SK-N-SH (cell line): ENCODE measurements around the gene HSD11B2.
A peak's percentile ranks its signal among the peaks of the same experiment; 100 is the strongest.

Experiments used
- CHD2 ChIP-seq: fragments of 150-350 bp; IDR thresholded peaks from 2 replicates; pipeline ENCODE4 v1.6.1; 2018; ENCODE audit warnings: low read length; ENCODE audit not compliant: partially characterized antibody
- CTCF ChIP-seq: fragments of 200-600 bp; sonication (generic); IDR thresholded peaks from 2 replicates; pipeline ENCODE4 v1.6.1; 2017; ENCODE audit warnings: antibody characterized with exemption, mild to moderate bottlenecking, moderate library complexity
- ELF1 ChIP-seq: IDR thresholded peaks from 2 replicates; pipeline ENCODE4 v1.4.0; 2012
- EP300 ChIP-seq, 2 experiments: IDR thresholded peaks; 2 replicates each; pipeline versions ENCODE4 v1.4.0 to v1.6.1; 2012; ENCODE audit warnings: borderline replicate concordance in 1 of 2, low read depth in 1 of 2, low read length in 1 of 2
- FOXJ3 ChIP-seq: sonication (generic); formaldehyde crosslinking; IDR thresholded peaks from 2 replicates; pipeline ENCODE4 v1.5.1; 2020; ENCODE audit warnings: mild to moderate bottlenecking, missing genetic modification reagents
- FOXM1 ChIP-seq: IDR thresholded peaks from 2 replicates; pipeline ENCODE4 v1.4.0; 2012; ENCODE audit warnings: low read depth, mild to moderate bottlenecking
- IRF3 ChIP-seq: fragments of 150-350 bp; IDR thresholded peaks from 2 replicates; pipeline ENCODE4 v1.6.1; 2016; ENCODE audit warnings: mild to moderate bottlenecking, low read depth, low read length
- MAX ChIP-seq: IDR thresholded peaks from 2 replicates; pipeline ENCODE4 v1.4.0; 2012; ENCODE audit warnings: low read depth
- NFIC ChIP-seq: IDR thresholded peaks from 2 replicates; pipeline ENCODE4 v1.4.0; 2012; ENCODE audit warnings: borderline replicate concordance
- NRF1 ChIP-seq: IDR thresholded peaks from 2 replicates; pipeline ENCODE4 v1.6.1; 2012; ENCODE audit warnings: low read depth, mild to moderate bottlenecking, low read length
- POLR2AphosphoS5 ChIP-seq: IDR thresholded peaks from 2 replicates; pipeline ENCODE4 v1.6.1; 2012; ENCODE audit warnings: low read depth, low read length
- SIN3A ChIP-seq: IDR thresholded peaks from 2 replicates; pipeline ENCODE4 v1.6.1; 2012; ENCODE audit warnings: low read depth, mild to moderate bottlenecking, low read length, moderate library complexity, borderline replicate concordance
- TAF1 ChIP-seq: IDR thresholded peaks from 2 replicates; pipeline ENCODE4 v1.6.1; 2012; ENCODE audit warnings: low read depth, mild to moderate bottlenecking, low read length, moderate library complexity, borderline replicate concordance
- TEAD4 ChIP-seq: IDR thresholded peaks from 2 replicates; pipeline ENCODE4 v1.4.0; 2012; ENCODE audit warnings: mild to moderate bottlenecking, borderline replicate concordance; ENCODE audit not compliant: insufficient read depth

DNA sequence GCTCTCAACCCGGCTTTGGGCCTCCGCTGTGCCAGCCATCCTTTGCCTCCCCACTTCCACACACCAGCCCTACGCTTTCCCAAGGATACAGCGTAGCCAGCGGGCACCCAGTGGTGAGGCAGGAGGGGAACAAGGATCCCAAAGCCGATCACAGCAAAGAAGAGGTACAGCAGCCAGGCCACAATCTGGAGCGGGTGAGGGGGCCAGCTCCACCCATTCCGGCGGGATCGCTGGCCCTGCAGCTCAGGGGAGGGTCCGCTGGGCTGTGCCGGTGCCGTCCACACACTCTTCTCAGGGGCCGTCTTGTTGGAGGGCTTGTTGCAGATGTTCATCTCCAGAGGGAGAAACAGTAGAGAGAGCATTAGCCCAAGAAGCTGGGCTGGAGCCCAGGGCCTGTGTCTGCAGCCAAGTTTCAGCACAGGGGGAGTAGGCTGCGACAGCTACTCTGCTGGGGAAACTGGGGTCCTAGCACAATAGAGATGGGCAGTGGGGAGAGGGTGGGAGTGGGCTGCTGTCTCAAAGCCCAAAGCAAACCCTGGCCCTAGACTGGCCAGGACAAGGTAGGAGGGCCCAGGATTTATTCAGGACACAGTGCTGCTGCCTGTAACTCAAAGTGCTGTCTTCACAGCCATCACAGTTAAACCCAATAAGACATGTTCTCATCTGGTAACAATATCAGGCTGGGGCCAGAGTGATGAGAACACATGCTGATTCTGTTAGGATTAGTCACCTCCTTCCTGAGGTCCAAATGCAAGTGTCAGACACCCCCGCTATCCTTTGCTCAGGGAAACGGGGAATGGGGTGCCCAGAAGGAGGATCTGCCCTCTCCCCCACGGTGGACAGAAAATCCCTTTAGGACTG is 24.6 kb upstream of the HSD11B2 start:
- TF ChIP-seq CTCF = no peak
- no peak for TF ChIP-seq FOXJ3 (CRISPR knock-in tag)
- no peak for TF ChIP-seq CHD2
- no peak for TF ChIP-seq FOXM1
- TF ChIP-seq ELF1 = no peak
- TF ChIP-seq EP300 (IDR thresholded peaks at IDR 0.05; ENCODE audit: borderline replicate concordance in 1 of 2, low read depth in 1 of 2, low read length in 1 of 2) = no peak
- no peak for TF ChIP-seq TEAD4
- TF ChIP-seq MAX = peak; percentile 62
- TF ChIP-seq NRF1 = no peak
- peak; percentile 74; the same call in 1 of the 2 replicates for TF ChIP-seq POLR2AphosphoS5
- TF ChIP-seq TAF1 = 0 out of 2 replicates have a peak, but pooled peaks have one; percentile 19
- TF ChIP-seq IRF3 = no peak
- TF ChIP-seq NFIC = peak; percentile 56
- no peak for TF ChIP-seq SIN3A
